ENCODE results near the gene DAZL.

DAZL gene

GRCh38 chr3:16607718-16608117 is 2.5 kb upstream of the DAZL start:
- TF ChIP-seq, protein P1, sequence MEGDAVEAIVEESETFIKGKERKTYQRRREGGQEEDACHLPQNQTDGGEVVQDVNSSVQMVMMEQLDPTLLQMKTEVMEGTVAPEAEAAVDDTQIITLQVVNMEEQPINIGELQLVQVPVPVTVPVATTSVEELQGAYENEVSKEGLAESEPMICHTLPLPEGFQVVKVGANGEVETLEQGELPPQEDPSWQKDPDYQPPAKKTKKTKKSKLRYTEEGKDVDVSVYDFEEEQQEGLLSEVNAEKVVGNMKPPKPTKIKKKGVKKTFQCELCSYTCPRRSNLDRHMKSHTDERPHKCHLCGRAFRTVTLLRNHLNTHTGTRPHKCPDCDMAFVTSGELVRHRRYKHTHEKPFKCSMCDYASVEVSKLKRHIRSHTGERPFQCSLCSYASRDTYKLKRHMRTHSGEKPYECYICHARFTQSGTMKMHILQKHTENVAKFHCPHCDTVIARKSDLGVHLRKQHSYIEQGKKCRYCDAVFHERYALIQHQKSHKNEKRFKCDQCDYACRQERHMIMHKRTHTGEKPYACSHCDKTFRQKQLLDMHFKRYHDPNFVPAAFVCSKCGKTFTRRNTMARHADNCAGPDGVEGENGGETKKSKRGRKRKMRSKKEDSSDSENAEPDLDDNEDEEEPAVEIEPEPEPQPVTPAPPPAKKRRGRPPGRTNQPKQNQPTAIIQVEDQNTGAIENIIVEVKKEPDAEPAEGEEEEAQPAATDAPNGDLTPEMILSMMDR (conservative IDR thresholded peaks at IDR 0.05; ENCODE audit: low read depth, low read length), result no peak
- DNase-seq (ENCODE audit: low read depth), result no peak
- H3K4me3 ChIP-seq (ENCODE audit: low read depth, low read length), result no peak overlapping the region

DNA sequence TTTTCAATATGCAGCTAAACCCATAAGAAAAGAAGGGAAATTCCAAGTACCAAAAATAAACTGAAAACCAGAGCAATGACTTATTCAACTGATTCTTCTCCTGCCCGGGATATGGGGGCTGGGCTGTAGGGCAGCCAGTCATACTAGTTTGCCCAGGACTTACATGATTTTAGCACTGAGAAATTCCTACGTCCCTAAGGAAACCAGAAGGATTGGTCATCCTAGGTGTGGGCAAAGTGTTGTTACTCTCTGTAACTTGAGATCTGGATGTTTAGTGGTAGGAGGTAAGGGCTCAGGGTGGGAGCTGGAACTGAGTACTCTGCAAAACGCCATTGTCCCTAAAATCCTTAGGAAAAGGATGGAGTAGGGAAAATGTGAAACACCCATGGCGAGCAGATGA is 1.2 kb upstream of the DAZL start:
- TF ChIP-seq, protein P1 (conservative IDR thresholded peaks at IDR 0.05; ENCODE audit: low read depth, low read length), result no peak
- no peak overlapping the region for H3K4me3 ChIP-seq (ENCODE audit: low read depth, low read length)
- no peak for DNase-seq (ENCODE audit: low read depth)

- no peak overlapping the region for H3K4me3 ChIP-seq (ENCODE audit: low read depth, low read length)
- TF ChIP-seq, protein P1 (conservative IDR thresholded peaks at IDR 0.05; ENCODE audit: low read depth, low read length), result no peak
- DNase-seq (ENCODE audit: low read depth), result no peak
Measured at GRCh38 chr3:16605966-16606365, 743 bp upstream of the DAZL start.

DNA sequence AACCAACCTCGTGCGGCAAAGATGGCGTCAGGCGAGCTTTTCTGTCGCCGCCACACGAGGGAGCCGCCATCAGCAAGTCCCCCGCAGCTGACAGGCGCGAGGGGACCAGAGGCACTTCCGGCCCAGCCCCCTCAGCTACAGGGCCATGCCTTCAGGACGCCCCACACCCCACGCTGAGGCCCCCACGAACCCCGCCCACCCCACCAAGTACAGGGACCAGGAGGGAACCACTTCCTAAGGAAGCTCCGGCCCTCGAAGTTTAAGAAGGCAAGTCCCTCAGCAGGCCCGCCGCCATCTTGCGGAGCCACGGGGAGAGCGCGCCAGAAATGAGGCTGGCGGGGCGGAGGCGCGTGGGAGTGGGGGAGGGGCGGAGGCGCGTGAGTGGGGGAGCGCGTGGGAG is 790 bp downstream of the DAZL start:
- no peak for DNase-seq (ENCODE audit: low read depth)
- TF ChIP-seq, protein P1 (conservative IDR thresholded peaks at IDR 0.05; ENCODE audit: low read depth, low read length), result no peak

DNA sequence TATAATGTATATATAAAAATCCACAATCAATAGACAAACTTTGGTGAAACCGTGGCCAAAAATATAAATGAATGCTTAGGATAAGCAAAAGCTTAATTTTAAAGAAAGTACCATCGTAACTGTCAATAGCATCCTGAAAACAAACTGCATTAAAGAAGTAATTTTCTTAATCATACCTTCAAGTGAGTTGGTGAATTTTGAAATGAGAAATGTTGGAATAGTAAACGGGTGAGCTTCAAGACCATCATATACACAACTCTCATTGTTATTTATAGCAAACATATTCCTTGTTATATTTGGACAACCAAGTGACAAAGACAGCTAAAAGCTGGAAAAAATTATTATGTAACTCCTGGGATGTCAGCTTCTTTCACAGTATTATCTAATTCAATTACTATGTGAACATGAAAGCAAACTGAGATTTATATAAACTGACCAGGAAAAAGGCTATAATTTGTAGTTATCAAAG is 3.7 kb downstream of the DAZL start:
- H3K4me3 ChIP-seq (ENCODE audit: low read depth, low read length), result no peak overlapping the region
- TF ChIP-seq, protein P1 (conservative IDR thresholded peaks at IDR 0.05; ENCODE audit: low read depth, low read length), result no peak
- DNase-seq (ENCODE audit: low read depth), result no peak

More for the DNA sequence above, 790 bp downstream of the DAZL start:
- no peak overlapping the region for H3K4me3 ChIP-seq (ENCODE audit: low read depth, low read length)

- TF ChIP-seq, protein P1 (conservative IDR thresholded peaks at IDR 0.05; ENCODE audit: low read depth, low read length), result peak; percentile 86
- no peak overlapping the region for H3K4me3 ChIP-seq (ENCODE audit: low read depth, low read length)
- peak; percentile 94 for DNase-seq (ENCODE audit: low read depth)
Measured at GRCh38 chr3:16600780-16601536, 4.3 kb downstream of the DAZL start.

GRCh38 chr3:16599694-16600093 is 5.5 kb downstream of the DAZL start:
- no peak for DNase-seq (ENCODE audit: low read depth)
- no peak overlapping the region for H3K4me3 ChIP-seq (ENCODE audit: low read depth, low read length)
- TF ChIP-seq, protein P1 (conservative IDR thresholded peaks at IDR 0.05; ENCODE audit: low read depth, low read length), result no peak
